GM19035 (cell line): ENCODE data around the gene WWC1.
"Not testable (repeated sequence)": the region's sequence is repeated elsewhere in the genome, so short reads cannot be mapped to it uniquely, and the experiment has no call there.

Experiments used
- ATAC-seq: cut with Tn5 transposase; IDR thresholded peaks from one replicate; pipeline ENCODE4 v1.9.1; 2021; ENCODE audit not compliant: unreplicated experiment

The WWC1 gene

DNA sequence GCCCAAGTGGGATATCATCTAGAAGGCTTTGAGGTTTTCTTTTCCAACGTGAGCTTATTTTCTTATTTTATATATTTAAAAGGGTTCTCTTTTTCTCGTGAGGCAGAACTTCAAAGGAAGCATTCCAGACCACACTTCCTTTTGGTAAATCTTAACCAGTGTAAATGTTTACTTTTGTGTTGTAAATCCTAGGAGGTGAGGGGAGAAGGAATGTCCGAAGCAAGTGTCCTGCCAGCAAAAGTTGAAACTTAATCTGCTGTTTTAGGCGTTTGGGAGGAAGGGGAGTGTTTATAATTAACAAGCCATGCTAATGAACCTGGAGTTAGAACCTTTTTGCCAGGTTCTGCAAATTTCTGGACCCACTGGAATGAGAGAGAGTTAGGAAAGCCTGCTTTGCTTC lies 37.9 kb downstream of the WWC1 start:
- ATAC-seq: no peak

DNA sequence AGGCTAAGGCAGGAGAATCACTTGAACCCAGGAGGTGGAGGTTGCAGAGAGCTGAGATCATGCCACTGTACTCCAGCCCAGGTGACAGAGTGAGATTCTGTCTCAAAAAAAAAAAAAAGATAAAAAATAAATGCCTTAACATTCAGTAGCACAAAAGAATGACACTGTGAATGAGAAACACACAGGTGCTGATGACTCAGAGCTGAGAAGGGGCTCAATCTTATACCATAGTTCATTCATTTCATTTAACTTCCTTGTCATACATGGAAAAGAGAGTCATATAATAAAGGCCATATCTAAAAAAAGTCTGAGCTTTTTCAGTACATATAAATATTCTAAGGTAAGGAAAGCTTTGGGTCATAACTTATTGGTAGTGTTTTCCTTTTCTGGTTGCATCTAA lies 40.6 kb downstream of the WWC1 start:
- no peak for ATAC-seq

DNA sequence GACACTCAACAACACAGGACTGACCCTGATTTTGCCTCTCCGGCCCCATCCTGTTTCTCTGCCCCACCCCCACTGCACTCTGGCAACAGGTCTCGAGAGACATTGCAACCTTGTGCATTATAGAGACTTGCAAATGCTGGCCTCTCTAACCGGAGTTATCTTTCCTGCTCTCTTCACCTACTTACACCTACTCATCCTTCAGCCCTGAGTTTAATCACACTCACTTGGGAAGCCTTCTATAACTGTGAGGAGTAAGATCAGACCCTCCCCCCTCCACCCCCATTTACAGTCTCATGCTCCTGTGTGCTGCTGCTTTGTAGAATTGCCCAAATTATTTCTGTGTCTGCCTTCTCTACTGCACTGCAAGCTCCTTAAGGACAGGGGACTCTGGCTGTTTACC lies 42.8 kb downstream of the WWC1 start:
- no peak for ATAC-seq

DNA sequence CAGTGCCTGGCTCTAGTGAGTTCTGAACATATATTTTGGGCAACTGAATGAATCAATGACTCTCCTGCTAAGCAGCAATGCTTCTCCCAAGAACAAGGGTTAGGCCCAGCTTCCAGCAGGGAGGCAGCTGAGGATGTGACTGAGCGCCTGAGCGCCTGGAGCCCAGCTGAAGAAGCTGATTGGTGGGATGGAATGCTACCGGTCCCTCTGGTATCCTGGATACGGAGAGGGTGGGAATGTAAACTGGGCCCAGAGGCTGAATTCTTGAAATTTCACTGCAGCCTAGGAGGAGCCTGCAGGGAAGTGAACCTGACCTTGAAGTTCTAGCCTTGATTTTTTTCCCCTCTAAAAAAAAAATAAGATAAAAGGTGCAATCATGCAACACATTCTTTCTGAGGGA lies 43.2 kb downstream of the WWC1 start:
- no peak for ATAC-seq

DNA sequence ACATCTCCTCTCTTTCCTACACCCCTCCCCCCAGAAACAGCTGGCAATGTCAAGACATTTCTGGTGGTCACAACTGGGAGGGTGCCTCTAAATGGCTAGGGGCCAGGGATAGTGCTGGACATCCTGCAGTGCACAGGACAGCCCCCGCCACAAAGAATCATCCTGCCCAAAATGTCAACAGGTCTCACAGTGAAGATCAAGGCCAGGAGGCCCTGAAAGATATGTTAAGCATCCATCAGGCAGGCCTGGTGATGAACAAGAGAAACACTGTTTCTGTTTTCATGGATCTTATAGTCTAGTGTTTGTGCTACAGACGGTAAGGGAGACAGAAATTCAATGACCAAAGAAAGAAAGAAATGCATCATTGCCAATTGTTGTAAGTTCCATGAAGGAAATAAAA lies 45.9 kb downstream of the WWC1 start:
- no peak for ATAC-seq

DNA sequence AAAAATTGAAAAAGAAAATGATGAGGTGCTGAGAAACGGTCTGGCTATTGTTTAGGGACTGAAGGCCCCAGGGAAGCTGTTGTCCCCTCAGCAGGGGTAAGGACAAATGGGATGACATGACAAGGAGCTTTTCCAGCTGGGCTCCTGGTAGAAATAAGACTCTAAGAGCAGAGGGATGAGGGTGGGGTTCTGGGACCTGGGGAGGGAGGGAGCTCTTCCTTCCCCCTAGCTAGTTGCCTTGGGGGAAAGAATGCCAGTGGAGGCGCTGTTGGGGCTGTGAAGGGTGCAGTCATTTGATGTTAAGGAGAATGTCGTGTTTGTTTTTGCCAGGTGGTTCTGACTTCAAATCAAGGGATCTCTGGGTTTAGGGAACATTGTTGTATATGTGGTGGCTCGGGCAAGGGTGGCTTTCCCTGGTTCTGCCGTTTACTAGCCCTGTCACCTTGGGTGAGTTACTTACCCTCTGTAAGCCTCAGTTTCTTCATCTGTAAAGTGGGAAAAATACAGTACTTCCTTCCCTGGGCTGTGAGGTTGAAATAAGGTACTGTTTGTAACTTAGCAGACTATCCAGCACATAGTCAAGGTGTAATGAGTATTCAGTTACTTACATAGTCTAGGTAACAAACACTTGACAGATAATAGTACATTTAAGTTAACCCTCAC lies 47.8 kb downstream of the WWC1 start:
- no peak for ATAC-seq

DNA sequence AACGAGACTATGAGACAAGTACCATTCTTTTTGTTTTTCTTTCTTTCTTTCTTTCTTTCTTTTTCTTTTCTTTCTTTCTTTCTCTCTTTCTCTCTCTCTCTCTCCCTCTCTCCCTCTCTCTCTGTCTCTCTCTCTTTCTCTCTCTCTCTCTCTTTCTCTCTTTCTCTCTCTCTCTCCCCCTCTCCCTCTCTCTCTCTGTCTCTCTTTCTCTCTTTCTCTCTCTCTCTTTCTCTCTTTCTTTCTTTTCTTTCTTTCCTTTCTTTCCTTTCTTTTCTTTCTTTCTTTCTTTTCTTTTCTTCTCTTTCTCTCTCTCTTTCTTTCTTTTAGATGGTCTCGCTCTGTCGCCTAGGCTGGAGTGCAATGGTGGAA lies 48.3 kb downstream of the WWC1 start:
- ATAC-seq: not testable (repeated sequence)

DNA sequence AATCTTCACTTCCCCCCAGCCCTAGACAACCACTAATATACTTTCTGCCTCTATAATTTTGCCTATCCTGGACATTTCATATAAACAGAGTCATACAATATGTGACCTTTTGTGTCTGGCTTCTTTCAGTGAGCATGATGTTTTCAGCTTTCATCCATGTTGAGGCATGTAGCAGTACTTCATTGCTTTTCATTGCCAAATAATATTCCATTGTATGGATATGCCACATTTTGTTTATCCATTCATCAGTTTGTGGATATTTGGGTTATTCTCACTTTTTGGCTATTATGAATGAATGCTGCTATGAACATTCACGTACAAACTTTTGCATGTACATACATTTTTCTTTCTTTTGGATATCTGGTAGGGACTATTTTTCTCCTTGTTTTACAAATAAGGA lies 49.0 kb downstream of the WWC1 start:
- no peak for ATAC-seq

DNA sequence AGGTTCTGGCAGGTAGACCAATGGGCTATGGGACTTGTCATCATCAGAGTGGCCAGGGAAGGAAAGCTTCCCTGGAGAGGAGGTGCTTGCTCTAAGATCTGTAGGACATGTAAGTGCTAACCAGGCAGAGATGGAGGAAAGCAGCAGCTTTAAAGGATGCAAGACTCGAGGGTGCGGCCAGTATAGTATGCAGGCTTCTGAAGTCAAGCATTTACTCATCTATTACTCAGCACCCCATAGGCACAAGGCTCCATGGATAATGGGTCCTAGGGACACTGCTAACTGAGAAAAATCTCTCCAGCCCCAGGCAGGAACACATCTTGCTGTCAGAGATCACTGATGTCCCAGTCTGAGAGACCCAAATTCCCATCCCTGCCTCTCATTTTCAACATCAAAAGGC lies 49.7 kb downstream of the WWC1 start:
- no peak for ATAC-seq

DNA sequence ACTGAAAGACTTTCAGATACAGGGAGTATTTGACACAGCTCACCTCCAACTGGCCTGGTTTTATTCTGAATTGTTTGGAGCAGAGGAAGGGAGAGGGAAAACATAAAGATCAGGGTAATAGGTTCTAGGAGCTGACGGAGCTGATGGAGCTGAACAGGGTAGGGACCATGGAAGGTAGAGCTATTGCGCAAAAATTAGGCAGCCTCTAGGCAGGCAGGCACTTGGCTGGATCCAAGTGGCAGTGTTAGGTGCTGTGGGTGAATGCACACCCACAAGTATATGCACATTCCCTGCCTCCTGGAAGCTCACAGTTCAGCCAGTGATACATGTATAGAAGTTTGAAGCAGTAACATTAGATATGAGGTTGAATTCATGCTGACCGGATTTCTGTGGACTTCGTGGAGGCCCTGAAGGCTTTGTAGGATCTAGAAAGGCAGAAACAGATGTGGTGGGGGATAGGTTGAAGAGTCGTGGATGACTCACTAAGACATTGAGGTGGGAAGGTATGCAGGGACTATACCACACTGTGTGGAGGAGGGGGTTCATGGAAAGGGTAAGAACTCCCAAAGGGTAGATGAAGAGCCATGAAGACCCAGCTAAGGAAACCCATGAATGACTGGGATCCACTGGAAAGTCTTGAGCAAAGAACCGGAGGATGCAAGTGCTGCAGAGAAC lies 50.8 kb downstream of the WWC1 start:
- ATAC-seq: no peak

DNA sequence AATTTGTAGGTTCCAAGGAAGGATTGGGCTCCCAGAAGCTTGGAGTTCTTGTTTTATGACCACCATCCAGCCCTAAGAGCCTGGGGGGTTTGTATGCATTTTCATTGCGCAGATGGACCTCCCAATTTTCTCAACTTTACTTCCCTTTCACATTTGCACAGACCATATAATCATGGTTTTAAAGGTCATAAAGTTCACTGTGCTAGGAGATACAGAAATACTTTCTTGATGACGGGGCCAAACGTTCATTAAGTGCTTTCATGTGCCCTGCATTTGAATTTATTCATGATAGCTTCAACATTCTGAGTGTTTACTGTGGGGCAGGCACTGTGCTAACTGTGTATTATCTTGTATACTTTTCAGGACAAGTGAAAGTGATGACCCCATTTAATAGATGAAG lies 51.5 kb downstream of the WWC1 start:
- no peak for ATAC-seq

DNA sequence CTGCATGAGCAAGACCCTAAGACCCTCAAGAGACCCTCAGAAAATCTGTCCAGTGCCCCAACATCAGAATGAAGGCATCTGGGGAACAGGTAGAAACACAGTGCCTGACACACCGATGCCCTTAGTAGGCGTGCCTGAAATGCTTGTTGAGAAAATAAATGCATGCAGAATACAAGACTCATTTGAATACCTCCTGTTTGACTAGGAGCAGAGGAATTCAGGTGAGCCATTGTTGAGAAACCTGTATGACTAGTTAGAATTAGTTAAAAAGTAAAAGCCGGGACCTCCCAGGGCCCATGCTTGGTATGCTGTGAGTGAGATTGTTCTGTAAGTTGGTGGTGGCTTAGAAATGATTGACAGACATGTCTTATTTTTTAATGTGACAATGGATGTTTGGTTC lies 55.0 kb downstream of the WWC1 start:
- ATAC-seq: no peak

DNA sequence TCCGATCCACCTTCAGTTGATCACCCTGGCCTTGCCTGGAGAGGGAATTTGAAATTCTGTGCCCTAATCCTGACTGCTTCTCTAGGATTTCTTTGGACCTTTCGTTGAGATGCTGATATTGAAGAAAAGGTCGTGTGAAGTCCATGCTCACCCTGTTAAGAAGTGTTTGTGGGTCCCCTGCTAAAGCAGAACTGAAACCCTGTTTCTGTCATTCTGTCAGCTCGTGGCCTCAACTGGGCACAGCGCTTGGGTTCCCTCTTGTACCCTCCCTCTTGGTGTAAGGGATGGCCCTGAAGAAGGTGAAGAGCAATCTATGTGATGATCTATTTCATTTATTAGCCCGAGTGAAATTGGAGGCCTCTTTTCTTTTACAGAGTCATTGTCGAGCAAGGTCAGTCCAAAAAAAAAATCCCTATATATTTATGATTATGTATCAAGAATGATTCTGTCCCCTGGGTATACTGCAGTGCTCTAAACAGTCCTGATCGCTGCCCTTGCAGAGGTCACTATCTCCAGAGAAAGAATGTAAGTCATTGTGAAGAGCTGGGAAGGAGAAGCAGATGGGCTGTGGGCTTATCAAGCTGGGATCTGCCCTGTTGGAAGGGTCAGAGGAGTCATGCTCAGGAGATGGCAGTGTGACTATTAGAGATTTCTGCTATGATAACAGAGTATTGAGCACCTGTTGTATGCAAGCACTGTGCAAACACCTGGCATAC lies 56.1 kb downstream of the WWC1 start:
- peak; percentile 60 for ATAC-seq

DNA sequence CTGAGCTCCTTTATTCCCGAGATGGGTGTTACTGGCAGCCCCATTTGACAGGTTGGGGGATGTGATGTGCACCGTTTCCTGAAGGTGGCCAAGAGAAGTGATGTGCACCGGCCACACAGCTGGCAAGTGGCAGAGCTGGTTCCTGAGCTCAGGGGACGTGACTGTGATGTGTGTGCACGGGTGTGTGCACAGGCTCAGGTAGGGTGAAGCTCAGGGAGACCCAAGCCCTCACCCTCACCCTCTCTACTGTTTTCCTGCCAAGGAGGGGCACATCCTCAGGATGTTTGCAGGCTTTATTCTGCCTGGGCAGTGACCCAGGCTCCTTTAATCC lies 56.6 kb downstream of the WWC1 start:
- ATAC-seq: no peak

DNA sequence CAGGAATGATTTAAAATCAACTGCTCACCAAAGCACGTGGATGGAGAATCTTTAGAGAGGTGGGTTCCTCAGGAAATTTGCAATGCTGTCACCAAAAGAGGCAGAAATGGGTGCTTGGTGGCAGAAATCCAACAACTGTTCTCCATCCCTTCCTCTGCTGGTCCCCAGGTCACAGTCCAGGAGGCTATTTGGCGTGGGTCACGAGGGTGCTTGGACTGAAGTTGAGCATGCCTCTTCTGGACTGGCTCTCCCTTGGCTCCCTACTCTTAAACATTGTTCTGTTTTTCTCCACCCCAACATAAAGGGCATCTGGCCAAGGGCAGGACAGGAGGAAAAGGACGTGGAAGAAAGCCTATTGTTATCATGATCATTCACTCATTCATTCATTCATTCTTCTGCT lies 58.9 kb downstream of the WWC1 start:
- no peak for ATAC-seq

DNA sequence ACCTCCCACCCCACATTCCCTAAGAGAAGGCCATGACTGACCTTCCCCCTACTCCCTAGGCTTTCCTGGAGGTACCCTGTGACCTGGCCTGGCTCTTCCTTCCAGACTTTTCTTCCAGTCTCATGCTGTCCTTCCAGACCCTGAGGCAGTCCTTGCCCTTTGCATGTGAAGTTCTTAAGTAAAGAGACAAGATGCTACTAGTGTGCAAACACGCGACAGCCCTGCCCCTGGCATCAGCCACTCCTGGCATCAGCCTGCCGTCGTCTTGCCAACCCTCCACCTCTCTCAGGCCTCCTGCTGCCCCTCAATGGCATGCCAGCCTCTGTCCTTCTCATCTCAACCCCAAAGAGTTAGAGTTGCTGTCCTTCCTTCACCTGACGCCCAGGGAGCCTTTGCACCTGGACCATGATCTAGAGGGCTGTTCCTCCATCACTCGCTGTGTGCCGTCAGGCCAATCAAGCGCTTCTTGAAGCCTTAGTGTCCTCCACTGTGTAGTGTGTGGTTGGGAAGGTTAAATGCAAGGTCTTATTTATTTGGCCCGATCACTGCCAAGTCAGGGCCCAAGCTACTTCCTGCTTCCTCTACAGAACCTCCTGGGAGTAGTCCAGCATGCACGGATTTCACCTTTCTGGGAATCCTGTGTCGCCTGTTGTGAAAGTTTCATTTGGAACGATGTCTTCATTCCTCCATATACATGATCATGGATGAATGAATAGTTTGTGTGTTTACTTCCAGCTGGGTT lies 61.9 kb downstream of the WWC1 start:
- ATAC-seq: no peak

DNA sequence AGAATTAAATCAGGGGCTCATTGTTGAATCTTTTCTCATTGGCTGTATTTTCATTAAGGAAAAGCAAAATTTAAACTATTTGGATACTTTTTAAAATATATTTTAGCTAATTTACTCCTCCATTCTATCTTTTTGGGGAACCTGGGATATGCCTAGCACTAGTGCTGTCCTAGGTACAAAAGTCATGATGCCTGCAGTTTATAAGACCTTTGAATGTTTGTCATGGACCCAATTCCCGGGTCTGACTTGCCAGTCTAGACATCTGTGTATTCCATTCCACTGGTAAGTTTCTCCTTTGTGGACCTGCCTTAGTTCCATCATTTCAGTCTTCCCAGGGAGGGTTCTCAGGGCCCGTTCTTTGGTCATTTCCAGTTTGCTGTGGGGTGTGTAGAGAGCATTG lies 63.0 kb downstream of the WWC1 start:
- no peak for ATAC-seq

DNA sequence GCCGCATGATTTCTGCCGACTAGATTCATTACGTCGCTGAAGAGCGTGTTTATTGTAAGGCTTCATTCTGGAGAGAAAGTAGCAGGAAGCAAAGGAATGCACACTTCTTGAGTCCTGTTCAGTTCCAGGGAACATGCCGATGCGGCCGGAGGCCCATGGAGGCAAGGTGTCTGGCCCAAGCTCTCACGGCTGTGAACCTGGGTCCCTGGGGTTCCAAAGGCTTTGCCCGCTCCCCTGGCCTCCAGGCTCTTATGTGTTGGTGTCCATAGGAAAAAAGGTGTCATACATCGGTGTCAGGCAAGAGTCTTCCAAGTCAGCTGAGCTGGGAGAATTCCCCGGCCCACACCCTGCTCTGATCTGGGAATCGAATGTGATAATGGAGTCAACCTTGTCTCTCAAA lies 64.7 kb downstream of the WWC1 start:
- ATAC-seq: no peak

DNA sequence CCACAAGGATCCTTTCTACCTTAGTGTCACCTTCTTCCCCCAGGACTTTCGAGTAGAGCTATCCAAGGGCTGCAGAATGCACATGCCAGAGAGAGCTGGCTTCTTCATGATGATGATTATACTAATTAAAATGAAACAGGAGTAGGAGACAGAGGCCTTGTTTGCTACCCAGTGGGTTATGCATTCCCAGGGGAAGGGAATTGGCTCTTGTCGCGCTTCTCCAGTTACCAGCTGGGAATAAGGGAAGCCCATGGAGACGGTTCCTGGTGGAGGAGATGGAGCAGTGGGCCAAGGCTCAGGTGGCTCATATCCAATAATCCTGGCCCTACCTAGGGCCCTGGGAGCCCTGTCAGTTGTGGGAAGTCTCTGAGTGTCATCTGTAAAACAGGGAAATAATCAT lies 65.1 kb downstream of the WWC1 start:
- ATAC-seq: no peak

DNA sequence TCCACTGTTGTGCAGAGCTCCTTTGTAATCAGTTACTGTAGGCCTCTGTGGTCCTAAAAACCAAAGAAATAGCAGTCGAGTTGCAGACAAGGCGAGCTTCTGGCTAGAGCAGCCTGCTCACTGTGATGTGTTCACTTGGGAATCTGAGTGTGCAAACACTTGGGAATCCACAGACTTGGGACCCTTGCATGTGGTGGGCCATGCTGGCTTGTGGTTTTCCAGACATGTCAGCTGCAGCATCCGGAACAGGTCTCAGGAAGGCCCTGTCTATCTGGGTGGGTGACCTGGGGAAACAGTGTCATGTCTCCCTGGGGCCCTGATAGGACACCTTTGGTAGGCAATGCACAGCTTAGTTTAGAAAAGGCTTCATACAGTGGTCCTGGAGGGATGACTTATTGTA lies 66.4 kb downstream of the WWC1 start:
- ATAC-seq: no peak

DNA sequence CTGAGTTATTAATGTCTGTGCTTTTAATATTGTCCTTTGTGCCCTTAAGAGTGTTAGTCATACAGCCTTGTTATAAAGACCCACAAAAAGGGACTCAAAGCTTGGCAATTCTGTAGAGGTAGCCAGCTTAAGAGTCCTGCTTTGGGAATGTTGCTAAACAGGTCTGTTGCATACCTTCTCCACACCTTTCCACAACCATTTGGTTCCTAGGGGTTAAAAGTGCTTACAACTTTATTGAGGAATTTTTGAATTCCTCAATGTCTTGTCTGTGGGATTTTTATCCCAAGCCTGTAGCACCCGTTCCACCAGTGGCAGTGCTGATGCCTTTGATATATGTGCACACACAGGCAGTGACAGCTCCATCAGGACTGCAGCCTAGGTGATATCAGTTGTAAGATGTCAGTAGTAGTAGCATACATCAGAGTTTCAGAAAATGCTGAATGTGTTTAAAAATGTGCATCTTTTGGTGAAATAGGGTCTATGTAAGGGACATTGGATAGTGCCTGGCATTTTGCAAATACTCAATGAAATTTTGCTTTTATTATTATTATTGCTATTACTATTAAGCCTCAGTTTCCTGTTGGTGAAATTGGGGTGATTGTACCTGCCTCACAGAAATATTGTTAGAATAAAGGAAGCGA lies 68.5 kb downstream of the WWC1 start:
- ATAC-seq: no peak
